ENCODE measurements around the gene ITFG2. TPM values are rescaled to one million over a fixed set of nuclear protein-coding genes. Genes with fewer than 3 reads are reported as not detected.

Gene ITFG2
- total and polyA plus RNA-seq, 12 donors: 10.4 to 30.3 (median 13.3) TPM

DNA sequence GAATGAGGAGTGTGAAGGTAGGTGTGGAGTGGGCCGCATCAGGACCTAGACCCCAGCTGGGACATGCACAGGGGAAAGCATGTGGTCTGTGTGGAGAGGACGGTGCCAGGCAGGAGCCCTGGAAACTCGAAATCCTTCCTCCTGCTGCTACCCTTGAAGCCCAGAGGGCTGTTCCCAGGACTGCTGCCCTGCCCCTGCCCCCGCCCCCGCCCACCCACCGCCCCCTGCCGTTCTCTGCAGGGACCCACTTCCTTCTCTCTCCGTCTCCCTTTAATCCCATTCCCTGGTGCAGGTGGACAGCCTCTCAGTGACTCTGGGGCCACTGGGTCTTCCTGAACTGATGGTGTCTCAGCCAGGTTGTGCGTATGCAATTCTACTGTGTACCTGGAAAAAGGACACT, 8.0 kb downstream of the ITFG2 start:
- no peak overlapping the region for H3K27ac ChIP-seq
- H3K4me3 ChIP-seq: no peak overlapping the region
- H3K36me3 ChIP-seq: peaks cover 0 to 99% (median 65%) of the 10 kb centered on the region in 9 donors
- H3K9me3 ChIP-seq: no peaks in the 10 kb centered on the region
- no peaks in the 10 kb centered on the region for H3K4me1 ChIP-seq
- ATAC-seq (no peak), DNase-seq (no peak)
- TF ChIP-seq, protein P1, sequence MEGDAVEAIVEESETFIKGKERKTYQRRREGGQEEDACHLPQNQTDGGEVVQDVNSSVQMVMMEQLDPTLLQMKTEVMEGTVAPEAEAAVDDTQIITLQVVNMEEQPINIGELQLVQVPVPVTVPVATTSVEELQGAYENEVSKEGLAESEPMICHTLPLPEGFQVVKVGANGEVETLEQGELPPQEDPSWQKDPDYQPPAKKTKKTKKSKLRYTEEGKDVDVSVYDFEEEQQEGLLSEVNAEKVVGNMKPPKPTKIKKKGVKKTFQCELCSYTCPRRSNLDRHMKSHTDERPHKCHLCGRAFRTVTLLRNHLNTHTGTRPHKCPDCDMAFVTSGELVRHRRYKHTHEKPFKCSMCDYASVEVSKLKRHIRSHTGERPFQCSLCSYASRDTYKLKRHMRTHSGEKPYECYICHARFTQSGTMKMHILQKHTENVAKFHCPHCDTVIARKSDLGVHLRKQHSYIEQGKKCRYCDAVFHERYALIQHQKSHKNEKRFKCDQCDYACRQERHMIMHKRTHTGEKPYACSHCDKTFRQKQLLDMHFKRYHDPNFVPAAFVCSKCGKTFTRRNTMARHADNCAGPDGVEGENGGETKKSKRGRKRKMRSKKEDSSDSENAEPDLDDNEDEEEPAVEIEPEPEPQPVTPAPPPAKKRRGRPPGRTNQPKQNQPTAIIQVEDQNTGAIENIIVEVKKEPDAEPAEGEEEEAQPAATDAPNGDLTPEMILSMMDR (IDR thresholded peaks at IDR 0.05): no peak
- intact Hi-C loops (cut with DNase I): no loop called here
- no peaks in the 10 kb centered on the region for H3K27me3 ChIP-seq
- WGBS, 2 donors: 85 to 88% methylated on average over 9 of the region's 9 CpGs

DNA sequence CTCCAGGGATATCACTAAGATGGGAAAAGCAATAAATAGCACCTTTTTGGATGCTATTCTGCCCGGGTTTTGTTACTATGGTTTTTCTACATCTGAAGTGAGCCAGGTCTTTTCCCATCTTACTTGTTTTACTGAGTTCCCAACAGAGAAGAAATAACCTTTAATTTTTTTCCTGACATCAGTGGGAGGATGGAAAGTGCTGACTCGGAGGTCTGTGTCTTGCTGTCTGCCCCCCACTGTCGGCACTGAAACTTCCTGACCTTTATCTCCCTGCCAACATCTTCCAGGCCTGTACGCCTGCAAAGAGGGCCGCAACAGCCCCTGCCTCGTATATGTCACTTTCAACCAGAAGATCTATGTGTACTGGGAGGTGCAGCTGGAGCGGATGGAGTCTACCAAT, 11.0 kb downstream of the ITFG2 start:
- Histone ChIP-seq H3K9me3 (no peaks in the 10 kb centered on the region), H3K36me3 (peaks cover 0 to 100% (median 82%) of the 10 kb centered on the region in 9 donors), H3K27me3 (no peaks in the 10 kb centered on the region), H3K27ac (no peak overlapping the region), H3K4me1 (no peaks in the 10 kb centered on the region), H3K4me3 (no peak overlapping the region)
- no peak for ATAC-seq
- DNase-seq: no peak
- WGBS, 2 donors: 77 to 81% methylated on average over 7 of the region's 7 CpGs
- intact Hi-C loops (cut with DNase I): no loop called here
- TF ChIP-seq, protein P1 (IDR thresholded peaks at IDR 0.05): no peak

DNA sequence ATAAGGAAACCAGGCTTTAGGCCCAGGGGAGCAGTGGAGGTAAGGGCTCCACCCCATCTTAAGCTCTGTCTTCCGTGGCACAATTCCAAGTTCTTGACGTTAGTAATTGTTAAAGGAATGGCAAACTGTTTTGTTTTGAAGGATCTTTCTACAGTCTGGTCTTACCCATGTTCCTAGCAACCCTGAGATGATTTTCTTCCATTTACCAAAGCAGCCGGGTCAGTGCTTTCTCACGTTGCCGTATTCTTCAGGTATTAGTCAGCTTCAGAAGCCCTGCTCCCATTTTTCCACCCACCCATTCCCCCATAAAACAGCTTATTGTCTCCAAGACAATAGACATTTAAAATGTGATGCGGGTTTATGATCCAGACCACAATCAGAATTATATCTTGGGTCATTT, 12.1 kb downstream of the ITFG2 start:
- H3K36me3 ChIP-seq: peaks cover 0 to 100% (median 77%) of the 10 kb centered on the region in 9 donors
- no peak overlapping the region for H3K27ac ChIP-seq
- intact Hi-C loops (cut with DNase I): no loop called here
- ATAC-seq: no peak
- H3K27me3 ChIP-seq: no peaks in the 10 kb centered on the region
- 81 to 83% methylated on average over 6 of the region's 6 CpGs for WGBS, 2 donors
- no peaks in the 10 kb centered on the region for H3K9me3 ChIP-seq
- no peaks in the 10 kb centered on the region for H3K4me1 ChIP-seq
- no peak overlapping the region for H3K4me3 ChIP-seq
- TF ChIP-seq, protein P1 (IDR thresholded peaks at IDR 0.05): no peak
- no peak for DNase-seq

DNA sequence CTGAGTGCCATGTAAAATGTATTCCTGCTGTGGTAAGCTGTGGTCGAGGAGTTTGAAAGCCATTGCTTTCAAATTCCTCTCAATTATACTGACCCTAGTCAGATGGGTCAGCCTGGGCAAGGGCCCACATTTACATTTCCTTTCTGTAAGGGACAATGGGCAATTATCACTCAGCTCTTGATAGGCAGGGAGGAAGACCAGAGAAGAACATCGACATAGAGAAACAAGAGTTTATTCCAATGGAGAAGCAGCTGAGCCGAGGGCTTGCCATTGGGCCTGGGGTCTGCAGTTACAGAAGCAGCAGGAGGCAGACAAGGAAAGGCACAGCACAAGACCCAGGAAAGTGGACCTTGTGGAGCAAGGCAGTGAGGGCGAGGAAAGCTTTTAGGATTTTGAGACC, 12.7 kb downstream of the ITFG2 start:
- Histone ChIP-seq H3K36me3 (peaks cover 0 to 100% (median 71%) of the 10 kb centered on the region in 9 donors), H3K27me3 (no peaks in the 10 kb centered on the region), H3K4me1 (no peaks in the 10 kb centered on the region), H3K4me3 (no peak overlapping the region), H3K27ac (no peak overlapping the region), H3K9me3 (no peaks in the 10 kb centered on the region)
- DNase-seq: no peak
- WGBS, 2 donors: 76 to 82% methylated on average over 4 of the region's 4 CpGs
- TF ChIP-seq, protein P1 (IDR thresholded peaks at IDR 0.05): no peak
- intact Hi-C loops (cut with DNase I): no loop called here
- no peak for ATAC-seq

Measured in heart right ventricle (tissue), 16 donors.